ENCODE measurements around the gene TMEM231. TPM values are rescaled to one million over a fixed set of nuclear protein-coding genes. Genes with fewer than 3 reads are reported as not detected.

The TMEM231 gene
- total and polyA plus RNA-seq, 9 of the 15 experiments (the other 6 are each of a cell fraction or from before 2014, with no cell fraction given): 1.6 to 27.6 (median 9.1) TPM

DNA sequence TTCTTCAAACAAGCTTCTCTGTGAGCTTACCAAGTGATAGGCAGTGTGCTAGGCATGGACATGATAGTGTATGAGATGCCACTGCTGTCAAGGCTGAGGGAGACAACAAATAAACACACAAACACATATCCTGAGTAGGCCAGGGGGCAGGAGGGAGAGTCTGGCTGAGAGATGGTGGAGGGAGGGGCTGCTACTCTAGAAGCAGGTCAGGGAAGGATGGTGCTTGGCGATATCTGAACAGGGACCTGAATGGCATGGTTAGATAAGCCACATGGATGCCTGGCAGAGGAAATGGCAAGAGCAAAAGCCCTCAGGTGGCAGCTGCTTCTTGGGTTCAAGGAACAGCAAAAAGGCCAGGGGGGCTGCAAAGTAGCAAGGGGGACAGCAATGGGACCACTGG, 52.3 kb downstream of the TMEM231 start (continued):
- TF ChIP-seq, protein P1, sequence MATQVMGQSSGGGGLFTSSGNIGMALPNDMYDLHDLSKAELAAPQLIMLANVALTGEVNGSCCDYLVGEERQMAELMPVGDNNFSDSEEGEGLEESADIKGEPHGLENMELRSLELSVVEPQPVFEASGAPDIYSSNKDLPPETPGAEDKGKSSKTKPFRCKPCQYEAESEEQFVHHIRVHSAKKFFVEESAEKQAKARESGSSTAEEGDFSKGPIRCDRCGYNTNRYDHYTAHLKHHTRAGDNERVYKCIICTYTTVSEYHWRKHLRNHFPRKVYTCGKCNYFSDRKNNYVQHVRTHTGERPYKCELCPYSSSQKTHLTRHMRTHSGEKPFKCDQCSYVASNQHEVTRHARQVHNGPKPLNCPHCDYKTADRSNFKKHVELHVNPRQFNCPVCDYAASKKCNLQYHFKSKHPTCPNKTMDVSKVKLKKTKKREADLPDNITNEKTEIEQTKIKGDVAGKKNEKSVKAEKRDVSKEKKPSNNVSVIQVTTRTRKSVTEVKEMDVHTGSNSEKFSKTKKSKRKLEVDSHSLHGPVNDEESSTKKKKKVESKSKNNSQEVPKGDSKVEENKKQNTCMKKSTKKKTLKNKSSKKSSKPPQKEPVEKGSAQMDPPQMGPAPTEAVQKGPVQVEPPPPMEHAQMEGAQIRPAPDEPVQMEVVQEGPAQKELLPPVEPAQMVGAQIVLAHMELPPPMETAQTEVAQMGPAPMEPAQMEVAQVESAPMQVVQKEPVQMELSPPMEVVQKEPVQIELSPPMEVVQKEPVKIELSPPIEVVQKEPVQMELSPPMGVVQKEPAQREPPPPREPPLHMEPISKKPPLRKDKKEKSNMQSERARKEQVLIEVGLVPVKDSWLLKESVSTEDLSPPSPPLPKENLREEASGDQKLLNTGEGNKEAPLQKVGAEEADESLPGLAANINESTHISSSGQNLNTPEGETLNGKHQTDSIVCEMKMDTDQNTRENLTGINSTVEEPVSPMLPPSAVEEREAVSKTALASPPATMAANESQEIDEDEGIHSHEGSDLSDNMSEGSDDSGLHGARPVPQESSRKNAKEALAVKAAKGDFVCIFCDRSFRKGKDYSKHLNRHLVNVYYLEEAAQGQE (IDR thresholded peaks at IDR 0.05; ENCODE audit: borderline replicate concordance): no peak
- TF ChIP-seq, protein P1 (CRISPR knock-in tag; IDR thresholded peaks at IDR 0.05; ENCODE audit: low read depth): no peak
- TF ChIP-seq, protein P2, sequence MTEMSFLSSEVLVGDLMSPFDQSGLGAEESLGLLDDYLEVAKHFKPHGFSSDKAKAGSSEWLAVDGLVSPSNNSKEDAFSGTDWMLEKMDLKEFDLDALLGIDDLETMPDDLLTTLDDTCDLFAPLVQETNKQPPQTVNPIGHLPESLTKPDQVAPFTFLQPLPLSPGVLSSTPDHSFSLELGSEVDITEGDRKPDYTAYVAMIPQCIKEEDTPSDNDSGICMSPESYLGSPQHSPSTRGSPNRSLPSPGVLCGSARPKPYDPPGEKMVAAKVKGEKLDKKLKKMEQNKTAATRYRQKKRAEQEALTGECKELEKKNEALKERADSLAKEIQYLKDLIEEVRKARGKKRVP (CRISPR knock-in tag; IDR thresholded peaks at IDR 0.05): no peak
- TF ChIP-seq ZNF165 (CRISPR knock-in tag; IDR thresholded peaks at IDR 0.05; ENCODE audit: borderline replicate concordance) (no peak), KLF10 (CRISPR knock-in tag; IDR thresholded peaks at IDR 0.05) (no peak)
- TF ChIP-seq, protein P3, sequence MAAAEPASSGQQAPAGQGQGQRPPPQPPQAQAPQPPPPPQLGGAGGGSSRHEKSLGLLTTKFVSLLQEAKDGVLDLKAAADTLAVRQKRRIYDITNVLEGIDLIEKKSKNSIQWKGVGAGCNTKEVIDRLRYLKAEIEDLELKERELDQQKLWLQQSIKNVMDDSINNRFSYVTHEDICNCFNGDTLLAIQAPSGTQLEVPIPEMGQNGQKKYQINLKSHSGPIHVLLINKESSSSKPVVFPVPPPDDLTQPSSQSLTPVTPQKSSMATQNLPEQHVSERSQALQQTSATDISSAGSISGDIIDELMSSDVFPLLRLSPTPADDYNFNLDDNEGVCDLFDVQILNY (CRISPR knock-in tag; IDR thresholded peaks at IDR 0.05): no peak
